Upper lobe of left lung (tissue), 4 donors: ENCODE measurements around the gene EPX.

ENCODE experiments used
- EP300 ChIP-seq, 4 donors: sonication (generic); formaldehyde crosslinking; IDR thresholded peaks; one replicate each; pipeline ENCODE4 v1.5.1; 2017; ENCODE audit warnings: antibody characterized with exemption in 4 of 4, control low read depth in 2 of 4
- POLR2A ChIP-seq, 4 donors: fragments of 450-650 bp; IDR thresholded peaks; one replicate each; pipeline ENCODE4 v1.5.1; 2016 to 2017; ENCODE audit warnings: antibody characterized with exemption in 4 of 4, mild to moderate bottlenecking in 2 of 4
- POLR2AphosphoS5 ChIP-seq, 2 donors: sonication (generic); formaldehyde crosslinking; IDR thresholded peaks; one replicate each; pipeline ENCODE4 v1.5.1; 2017; ENCODE audit warnings: antibody characterized with exemption in 2 of 2
- TF ChIP-seq, protein P1 (sequence below), 6 experiments: fragments of 450-650 bp in 4 of 6; fragments of 200-600 bp in 2 of 6; sonication (generic) in 2 of 6; IDR thresholded peaks; one replicate each; pipeline ENCODE4 v1.5.1; 2016 to 2019; ENCODE audit warnings: antibody characterized with exemption in 6 of 6

- TF ChIP-seq POLR2AphosphoS5 (IDR thresholded peaks at IDR 0.05), result no peak
- TF ChIP-seq, protein P1, sequence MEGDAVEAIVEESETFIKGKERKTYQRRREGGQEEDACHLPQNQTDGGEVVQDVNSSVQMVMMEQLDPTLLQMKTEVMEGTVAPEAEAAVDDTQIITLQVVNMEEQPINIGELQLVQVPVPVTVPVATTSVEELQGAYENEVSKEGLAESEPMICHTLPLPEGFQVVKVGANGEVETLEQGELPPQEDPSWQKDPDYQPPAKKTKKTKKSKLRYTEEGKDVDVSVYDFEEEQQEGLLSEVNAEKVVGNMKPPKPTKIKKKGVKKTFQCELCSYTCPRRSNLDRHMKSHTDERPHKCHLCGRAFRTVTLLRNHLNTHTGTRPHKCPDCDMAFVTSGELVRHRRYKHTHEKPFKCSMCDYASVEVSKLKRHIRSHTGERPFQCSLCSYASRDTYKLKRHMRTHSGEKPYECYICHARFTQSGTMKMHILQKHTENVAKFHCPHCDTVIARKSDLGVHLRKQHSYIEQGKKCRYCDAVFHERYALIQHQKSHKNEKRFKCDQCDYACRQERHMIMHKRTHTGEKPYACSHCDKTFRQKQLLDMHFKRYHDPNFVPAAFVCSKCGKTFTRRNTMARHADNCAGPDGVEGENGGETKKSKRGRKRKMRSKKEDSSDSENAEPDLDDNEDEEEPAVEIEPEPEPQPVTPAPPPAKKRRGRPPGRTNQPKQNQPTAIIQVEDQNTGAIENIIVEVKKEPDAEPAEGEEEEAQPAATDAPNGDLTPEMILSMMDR (IDR thresholded peaks at IDR 0.05), result no peak
- no peak for TF ChIP-seq EP300 (IDR thresholded peaks at IDR 0.05)
- TF ChIP-seq POLR2A (IDR thresholded peaks at IDR 0.05), result no peak
Measured at GRCh38 chr17:58236394-58236793, 43.9 kb downstream of the EPX start.
